Cortex of kidney (tissue), 1 donor: ENCODE measurements around the gene FAM174C.

ENCODE experiments used
- DNase-seq: peaks from one replicate; lab custom pipeline; 2025; lab: John Stamatoyannopoulos, UW

Gene FAM174C

DNA sequence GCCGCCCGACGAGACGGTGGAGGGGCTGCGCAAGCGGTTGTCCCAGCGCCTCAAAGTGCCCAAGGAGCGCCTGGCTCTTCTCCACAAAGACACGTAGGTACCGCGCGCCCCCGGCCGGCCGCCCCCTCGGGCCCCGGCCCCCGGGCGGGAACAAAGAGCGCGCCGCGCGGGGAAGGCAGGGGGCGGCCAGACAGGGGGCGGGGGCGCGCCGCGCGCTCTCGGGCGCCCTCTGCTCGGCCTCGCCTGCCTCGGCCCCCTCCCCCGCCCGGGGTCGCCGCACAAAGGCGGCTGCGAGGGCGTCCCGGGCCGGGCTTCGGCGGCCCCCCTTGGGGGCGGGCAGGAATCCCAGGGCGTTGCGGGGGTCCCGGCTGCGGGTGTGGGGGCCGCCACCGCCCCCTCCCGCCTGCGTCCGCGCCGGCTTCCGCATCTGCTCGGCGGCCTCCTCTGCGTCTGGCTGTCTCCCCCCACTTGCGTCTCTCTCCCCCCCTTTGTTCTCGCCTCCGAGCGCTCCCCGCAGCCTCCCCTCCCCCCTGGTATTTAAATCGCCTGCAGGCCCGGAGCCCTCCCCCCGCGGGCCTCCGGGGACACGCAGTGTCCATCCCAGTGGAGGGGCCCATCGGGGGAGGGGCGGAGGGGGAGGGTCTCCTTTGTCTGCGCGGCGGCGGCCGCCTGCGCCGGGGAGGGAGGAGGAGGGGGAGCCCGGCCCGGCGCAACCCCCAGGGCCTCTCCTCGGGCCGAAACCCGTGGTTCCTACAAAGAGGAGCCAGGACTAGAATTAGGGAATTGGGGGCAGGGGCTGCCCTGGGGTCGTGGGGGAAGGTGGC lies 24.7 kb upstream of the FAM174C start:
- DNase-seq: no peak

DNA sequence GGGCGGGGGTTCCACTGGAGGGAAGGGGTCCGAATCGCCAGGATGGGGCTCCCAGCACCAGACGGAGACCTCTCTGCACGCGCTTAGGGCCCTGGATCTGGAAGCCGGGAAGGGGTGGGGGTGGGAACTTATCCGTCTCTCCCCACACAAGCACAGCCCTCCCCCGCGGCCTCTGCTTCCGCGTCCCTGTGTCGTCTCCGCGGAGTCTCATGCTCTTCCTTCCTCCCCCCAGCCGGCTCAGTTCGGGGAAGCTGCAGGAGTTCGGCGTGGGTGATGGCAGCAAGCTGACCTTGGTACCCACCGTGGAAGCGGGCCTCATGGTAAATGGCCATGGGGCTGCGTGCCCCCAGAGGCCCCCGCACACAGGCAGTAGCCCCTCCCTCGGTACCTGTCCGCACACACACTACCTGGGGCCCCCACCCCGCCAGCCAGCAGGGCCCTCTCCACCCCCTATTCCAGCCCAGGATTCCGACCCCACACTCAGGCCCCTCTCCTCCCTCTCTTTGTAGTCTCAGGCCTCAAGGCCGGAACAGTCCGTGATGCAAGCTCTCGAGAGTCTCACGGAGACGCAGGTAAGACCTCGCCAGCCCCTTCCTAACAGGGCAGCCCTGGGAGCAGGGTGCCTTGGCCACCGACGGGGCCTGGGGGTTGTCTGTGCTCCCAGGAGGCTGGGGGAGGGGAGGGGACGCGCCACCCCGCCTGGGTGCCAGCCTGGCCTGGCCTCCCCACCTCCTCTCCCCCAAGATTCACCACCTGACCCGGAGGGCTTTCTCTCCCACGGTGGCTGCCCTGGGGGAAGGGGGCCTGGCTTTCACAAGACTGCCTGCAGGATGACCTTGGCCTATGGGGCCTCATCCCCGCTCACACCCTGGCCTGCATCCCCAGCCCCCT lies 23.8 kb upstream of the FAM174C start:
- DNase-seq: no peak

DNA sequence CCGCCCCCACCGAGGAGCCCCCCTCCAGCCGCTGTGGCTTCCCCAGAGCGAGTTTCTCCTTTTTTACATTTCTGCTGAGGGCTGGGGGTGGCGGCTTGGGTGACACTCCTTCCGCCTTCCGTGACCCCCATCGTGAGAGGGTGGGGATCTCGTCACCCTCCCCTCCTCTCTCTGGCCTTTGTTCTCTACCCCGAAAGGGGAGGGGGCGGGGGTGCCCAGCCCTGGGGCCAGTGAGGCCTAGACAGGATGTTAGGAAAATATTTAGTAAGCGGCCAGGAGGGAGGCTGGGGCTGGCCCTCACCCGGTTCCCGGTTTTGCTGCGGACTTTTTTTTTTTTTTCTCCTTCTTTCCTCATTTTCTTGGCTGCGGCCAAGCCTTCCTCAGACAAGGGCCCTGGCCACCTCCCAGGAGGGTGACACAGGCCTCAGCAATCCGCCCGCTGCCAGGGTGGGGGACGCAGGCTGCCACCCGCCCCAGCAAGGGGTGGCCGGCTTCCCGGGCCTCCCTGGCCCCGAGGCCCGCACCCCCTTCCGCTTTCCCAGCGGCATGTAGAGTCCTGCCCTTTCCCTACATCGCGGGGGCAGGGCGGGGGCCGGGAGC lies 23.0 kb upstream of the FAM174C start:
- no peak for DNase-seq

DNA sequence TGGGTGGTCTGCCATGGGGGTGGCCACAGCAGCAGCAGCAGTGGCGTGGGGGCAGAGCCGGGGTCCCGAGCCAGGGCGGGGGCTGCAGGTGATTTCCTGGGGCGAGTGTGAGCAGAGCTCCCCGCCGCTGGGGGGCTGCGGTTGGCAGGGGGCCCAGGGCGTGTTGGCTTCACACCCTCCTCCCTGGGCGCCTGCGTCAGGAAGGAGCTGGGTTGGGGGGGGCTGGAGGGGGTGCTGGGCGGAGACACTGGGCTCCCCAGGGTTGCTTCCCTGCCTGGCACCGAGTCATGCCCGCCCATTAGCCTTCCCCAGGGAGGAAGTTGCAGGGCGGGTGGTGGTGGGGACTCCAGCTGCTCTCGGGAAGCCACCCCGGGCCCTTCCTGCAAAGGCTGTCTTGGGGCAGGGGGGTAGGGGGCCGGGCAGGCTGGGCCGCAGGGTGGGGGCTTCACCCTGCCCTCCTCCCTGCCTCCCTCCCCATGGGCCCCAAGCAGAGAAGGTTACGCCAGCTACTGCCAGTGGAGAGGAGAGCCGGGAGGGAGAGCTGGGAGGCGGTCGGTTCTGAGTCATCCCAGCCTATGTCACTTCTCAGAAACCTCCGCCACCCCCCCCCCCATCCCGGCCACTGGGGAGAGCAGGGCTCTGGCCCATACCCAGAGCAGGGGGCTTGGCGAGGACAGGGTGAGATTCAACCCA lies 22.4 kb upstream of the FAM174C start:
- DNase-seq: no peak

DNA sequence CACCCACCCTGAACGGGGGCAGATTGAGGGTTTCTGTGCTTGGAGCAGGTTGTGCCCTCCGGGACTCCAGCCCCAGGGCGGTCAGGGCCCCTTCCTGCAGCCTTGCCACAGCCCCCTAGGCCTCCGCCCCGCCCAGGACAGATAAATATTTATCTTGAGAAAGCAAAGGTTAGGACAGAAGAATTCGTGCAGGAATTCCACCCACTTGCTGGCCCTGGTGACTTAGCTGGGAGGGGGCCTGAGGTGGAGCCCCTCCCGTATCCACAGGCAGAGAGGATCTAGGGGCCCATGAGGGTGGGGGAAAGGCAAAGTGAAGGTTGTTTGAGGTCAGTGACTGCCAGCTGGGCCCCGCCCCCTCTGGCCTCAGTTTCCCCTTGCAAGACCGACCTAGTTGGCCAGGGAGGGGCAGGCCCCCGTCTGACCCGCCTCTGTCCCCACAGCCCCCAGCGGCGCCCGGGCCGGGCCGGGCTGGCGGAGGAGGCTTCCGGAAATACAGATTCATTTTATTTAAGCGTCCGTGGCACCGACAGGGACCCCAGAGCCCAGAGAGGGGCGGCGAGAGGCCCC lies 21.7 kb upstream of the FAM174C start:
- DNase-seq: no peak

DNA sequence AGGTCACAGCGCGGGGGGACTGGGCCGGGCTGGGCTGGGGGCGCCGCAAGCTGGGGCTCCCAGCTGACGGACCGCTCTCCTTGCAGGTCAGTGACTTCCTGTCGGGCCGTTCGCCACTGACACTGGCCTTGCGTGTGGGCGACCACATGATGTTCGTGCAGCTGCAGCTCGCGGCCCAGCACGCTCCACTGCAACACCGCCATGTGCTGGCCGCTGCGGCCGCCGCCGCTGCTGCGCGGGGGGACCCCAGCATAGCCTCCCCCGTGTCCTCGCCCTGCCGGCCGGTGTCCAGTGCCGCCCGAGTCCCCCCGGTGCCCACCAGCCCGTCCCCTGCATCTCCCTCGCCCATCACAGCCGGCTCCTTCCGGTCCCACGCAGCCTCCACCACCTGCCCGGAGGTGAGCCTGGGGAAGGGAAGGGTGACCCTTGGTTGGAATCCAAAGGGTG lies 21.2 kb upstream of the FAM174C start:
- DNase-seq: no peak

DNA sequence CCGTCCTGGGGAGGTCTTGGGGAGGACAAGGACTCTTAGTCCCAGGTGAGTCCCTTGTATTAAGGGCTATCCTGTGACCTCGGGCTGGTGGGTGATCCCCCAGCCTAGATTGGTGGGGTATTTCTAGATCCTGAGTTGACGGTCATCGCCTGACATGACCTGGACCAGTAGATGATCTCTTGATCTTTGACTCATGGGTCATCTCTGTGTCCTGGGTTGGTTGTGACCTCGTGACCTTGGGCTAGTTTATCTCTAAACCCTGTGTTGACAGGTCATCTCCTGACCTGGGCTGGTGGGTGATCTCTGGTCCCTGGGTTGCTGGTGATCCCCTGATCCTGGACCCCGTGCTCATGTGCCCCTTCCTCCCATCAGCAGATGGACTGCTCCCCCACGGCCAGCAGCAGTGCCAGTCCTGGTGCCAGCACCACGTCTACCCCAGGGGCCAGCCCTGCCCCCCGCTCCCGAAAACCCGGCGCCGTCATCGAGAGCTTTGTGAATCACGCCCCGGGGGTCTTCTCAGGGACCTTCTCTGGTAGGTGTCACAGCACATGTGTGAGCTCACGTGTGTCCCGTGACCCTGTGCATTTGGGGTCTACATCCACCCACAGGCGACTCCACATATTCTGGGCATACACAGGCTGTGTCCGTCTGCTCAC lies 20.7 kb upstream of the FAM174C start:
- DNase-seq: no peak

DNA sequence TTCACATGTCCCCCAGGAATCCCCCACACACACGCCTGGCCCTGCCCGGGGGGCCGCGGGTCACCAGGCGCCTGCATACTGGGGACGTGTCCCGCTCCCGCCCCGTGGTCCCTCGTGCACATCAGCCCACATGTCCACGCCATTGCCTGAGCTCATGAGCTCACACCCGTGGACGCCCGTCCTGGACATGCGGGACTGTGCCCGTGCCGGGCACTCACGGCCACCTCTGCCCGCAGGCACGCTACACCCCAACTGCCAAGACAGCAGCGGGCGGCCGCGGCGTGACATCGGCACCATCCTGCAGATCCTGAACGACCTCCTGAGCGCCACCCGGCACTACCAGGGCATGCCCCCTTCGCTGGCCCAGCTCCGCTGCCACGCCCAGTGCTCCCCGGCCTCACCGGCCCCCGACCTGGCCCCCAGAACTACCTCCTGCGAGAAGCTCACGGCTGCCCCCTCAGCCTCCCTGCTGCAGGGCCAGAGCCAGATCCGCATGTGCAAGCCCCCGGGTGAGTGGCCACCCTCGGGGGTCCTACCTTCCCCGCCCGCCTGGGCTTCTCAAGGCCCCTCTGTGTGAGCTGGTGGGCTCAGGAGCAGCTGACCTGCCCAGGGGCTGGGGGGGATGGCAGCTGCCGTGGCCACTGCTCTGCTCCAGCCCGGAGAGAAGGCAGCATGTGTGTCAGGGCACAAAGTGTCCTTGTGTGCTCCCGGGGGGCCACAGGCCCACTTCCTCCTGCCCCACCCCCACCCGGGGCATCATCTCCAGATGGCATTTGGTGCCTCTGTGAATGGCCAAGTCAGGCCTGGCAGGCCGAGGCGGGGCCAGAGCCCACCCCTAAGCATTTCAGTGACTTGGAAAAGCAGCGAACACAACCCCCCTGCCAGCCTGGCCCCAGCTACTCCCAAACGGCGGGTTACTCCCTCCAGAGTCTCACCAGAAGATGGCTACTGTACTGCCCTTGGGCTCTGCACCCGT lies 19.9 kb upstream of the FAM174C start:
- no peak for DNase-seq

DNA sequence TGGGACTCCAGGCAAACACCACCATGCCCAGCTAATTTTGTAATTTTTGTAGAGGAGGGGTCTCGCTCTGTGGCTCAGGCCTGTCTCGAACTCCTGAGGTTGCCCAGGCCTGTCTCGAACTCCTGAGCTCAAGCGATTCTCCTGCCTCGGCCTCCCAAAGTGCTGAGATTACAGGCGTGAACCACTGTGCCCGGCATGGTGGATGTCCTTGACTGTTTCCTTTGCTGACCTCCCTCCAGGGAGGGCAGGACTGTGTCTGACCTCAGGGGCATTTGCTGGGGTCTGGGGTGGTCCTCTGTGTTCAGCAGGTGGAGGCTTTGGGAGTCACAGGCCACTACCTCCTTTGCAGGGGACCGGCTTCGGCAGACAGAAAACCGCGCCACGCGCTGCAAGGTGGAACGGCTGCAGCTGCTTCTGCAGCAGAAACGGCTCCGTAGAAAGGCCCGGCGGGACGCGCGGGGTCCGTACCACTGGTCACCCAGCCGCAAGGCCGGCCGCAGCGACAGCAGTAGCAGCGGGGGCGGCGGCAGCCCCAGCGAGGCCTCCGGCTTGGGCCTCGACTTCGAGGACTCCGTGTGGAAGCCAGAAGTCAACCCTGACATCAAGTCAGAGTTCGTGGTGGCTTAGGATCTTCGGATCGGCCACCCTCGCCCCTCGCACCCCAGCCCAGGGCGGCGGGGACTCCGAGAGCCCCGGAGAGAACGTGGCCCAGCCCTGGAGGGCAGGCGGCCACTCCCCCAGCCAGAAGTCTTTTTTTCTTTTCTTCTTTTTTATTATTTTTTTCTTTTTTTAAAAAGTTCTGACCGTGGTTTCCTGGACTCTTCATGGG lies 18.5 kb upstream of the FAM174C start:
- no peak for DNase-seq

DNA sequence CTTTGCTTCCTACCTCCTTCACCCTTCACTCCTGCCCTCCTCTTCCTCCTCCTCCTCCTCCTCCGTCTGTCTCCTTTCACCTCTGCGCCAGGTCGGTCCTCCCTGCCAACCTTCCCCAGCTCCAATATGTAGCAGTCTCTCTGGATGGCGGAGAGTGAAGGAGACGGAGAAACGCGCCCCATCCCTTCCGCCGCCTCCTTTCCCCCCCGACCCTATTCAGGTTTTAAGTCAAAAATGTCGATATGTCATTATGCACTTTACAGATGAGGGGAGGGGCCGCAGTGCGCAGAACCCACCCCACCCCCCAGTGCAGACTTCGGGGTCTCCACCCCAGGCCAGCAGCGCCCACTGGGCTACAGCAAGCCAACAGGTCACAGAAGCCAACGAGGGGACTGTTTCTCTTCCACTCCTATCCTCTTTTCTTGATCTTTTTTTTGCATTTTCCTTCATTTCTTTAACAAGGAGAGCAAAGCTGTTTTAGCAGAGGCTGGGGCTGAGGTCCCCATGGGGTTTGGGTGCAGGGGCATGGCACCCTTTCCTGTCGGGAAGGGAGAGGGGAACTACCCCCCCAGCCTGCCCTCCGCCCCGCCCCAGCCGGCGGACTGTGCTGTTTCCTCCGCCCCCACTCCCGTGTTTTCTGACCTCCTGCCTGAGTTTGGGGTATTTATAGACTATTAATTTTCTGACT lies 17.7 kb upstream of the FAM174C start:
- no peak for DNase-seq

DNA sequence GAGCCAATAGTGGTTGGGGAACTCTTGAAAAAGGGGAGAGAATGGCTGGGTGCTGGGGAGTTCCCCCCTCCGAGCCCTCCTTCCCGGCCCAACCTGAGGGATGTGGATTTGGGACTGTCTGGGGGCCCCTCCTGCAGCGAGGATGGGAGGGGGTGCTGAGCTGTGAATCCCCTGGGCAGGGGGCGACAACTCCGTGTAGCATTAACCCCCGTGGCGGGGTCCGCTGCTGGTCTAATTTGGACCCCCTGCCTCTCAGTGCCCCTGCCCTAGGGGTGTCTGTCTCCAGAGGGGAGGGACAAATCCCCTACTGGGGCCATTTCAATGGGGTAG lies 17.2 kb upstream of the FAM174C start:
- no peak for DNase-seq

DNA sequence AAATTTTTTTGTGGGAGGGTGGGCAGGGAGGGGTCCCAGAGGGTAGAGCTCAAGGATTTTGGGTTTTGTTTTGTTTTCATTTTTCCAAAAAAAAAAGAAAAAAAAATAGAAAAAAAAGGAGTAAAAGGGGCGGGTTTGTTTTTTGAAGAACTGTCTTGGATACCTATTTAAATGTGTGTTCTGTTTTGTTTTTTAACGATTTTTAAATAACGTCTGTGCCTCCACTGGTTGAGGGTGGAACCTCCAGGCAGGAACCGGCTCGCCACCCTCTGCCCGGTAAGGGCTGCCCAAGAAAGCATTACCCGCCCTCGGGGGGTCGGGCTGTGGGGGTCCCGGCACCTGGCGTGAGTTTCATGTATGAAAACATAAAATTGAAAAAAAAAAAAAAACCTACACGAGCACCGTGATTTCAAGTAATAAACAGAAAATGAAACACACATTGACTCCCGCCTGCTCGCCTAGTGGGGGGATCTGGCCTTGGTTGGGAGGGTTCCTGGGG lies 16.6 kb upstream of the FAM174C start:
- DNase-seq: no peak

DNA sequence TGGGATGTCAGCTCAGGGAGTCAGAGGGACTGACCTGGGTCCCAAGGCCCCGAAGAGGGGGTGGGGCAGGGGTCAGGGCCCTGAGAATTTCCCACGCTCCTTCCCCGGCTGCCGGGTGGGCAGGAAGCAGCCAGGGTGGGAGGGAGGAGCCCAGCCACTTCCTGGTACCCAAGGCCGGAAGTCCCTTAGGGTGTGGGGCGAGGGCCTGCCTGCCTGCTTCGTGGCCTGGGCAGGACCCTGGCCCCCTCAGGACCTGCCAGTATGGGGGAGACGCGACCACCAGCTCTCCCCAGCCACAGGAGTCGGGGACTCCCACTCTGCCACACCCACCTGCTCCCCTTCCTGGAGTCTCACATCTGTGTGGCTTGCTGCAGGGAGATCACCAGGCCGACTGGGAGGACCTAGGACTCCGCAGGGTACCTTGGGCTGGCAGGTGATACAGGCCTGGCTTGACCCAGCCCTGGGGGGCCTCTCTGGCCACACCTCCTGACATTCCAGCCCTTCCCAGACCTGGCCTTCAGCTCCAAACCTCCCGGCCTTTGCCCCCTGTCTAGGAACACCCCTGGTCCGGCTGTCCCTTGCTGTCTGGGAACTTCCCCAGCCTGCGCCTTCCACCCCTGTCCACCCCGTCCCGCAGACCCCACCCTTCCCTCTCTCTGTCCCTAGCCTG lies 16.0 kb upstream of the FAM174C start:
- no peak for DNase-seq

DNA sequence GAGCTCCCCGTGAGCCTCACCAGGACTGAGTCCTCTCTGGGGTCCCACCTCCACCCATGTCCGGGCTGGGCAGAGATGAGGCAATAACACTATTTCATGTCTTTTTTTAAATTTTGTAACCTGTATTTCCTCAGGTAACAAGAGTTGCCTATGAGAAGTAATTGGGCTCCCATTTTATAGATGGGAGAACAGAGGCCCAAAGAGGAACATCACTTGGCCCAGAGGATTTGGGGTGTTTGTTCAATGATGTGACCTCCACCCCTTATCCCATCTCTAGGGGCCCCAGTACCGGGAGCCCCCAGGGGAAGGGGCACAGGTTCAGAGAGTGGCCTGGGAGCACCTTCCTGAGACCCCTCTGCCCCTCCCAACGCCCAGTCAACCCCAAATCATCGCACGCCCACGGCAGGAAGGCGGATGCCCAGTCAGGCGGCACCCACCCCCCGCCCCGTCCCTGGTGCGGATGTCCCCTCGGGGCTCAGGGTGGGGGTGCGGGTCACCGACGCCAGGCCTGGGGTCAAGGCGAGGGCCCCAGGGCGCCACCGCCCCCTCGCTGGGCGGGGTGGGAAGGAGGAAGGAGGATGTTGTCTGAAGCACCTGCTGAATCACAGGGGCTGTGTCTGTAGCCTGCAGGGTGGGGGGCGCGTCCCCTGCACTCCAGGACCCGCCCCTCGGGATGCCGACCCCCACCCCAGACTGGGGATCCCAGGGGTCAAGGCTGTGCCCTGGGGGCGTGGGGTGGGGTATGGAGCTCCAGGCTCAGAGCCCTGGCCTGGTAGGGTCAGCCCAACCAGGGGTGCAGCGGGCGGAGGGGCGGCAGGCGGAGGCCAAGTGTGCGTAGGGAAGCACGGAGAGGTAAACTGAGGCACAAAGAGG lies 15.2 kb upstream of the FAM174C start:
- no peak for DNase-seq

DNA sequence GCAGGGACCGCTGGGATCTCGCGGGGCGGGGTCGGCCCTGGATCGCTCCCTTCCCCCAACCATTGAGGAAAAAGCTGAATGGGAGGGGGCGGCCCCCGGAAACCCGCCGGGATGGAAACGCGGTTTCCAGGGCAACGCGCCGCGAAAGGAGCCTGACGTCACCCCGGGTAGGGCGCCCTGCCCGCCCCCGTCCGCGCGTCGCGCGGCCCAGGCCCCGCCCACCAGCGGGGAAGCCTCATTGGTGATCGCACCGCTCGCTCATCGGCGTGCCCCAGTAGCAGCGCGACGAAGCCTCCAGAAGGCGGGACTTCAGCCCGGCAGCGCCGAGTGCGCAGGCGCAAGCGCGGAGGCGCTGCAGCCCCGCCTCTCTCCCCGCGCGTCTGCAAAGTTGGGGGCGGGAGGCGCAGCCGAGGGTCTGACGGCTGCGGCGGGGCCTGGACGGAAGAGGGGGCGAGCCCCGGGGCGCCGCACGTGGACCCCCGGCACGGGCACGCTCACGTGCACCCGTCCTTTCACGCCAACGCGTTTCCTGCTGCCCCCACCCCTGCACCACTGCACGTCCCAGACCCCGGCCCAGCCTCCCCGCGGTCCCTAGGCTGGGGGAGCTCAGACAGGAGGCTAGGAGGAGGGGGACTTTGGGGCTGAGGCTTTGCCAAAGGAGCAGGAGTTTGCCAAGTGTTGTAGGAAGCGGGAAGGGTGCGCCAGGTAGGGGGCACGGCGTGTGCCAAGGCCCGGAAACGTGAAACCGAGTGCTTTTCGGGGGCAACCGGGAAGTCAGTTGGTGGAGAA lies 14.4 kb upstream of the FAM174C start:
- DNase-seq: no peak

DNA sequence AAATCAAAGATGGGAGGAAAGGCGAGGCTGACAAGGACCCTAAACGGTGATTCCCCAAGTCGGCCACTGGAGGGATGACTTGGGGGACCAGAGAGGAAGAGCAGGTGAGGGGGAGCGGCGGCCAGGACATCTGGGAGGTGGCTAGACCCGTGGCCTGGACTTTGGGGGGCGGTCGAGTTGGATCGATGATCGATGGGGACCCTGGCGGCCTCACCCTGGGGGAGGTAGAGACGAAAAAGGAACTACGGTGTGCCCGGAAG lies 13.9 kb upstream of the FAM174C start:
- DNase-seq: no peak
